ENCODE measurements around the gene MAPK9. TPM values are rescaled to one million over a fixed set of nuclear protein-coding genes. Genes with fewer than 3 reads are reported as not detected.

MAPK9 gene
- total and polyA plus RNA-seq, 9 of the 15 experiments (the other 6 are each of a cell fraction or from before 2014, with no cell fraction given): 4.8 to 58.0 (median 29.9) TPM

DNA sequence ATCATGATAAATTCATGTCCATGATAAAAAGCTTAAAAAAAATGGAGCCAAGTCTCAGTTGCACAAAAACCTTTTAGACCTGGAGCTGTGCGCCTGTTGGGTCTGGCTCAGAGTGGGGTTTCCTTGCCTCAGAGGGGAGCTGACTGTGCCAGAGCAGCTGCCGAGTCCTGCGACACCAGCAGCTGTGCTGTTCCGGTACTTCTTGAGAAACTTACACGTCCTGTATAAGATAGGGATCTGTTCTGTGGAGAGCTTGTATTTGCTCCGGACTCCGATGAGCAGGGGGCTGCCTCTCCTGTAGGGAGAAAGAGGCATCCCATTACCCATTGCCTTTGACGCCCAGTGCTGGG, 32.7 kb upstream of the MAPK9 start (continued):
- TF ChIP-seq, protein P1, sequence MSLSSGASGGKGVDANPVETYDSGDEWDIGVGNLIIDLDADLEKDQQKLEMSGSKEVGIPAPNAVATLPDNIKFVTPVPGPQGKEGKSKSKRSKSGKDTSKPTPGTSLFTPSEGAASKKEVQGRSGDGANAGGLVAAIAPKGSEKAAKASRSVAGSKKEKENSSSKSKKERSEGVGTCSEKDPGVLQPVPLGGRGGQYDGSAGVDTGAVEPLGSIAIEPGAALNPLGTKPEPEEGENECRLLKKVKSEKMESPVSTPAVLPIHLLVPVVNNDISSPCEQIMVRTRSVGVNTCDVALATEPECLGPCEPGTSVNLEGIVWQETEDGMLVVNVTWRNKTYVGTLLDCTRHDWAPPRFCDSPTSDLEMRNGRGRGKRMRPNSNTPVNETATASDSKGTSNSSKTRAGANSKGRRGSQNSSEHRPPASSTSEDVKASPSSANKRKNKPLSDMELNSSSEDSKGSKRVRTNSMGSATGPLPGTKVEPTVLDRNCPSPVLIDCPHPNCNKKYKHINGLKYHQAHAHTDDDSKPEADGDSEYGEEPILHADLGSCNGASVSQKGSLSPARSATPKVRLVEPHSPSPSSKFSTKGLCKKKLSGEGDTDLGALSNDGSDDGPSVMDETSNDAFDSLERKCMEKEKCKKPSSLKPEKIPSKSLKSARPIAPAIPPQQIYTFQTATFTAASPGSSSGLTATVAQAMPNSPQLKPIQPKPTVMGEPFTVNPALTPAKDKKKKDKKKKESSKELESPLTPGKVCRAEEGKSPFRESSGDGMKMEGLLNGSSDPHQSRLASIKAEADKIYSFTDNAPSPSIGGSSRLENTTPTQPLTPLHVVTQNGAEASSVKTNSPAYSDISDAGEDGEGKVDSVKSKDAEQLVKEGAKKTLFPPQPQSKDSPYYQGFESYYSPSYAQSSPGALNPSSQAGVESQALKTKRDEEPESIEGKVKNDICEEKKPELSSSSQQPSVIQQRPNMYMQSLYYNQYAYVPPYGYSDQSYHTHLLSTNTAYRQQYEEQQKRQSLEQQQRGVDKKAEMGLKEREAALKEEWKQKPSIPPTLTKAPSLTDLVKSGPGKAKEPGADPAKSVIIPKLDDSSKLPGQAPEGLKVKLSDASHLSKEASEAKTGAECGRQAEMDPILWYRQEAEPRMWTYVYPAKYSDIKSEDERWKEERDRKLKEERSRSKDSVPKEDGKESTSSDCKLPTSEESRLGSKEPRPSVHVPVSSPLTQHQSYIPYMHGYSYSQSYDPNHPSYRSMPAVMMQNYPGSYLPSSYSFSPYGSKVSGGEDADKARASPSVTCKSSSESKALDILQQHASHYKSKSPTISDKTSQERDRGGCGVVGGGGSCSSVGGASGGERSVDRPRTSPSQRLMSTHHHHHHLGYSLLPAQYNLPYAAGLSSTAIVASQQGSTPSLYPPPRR (CRISPR knock-in tag; IDR thresholded peaks at IDR 0.05; ENCODE audit: borderline replicate concordance): no peak
- TF ChIP-seq BRCA1 (IDR thresholded peaks at IDR 0.05) (no peak), BRCA1 (CRISPR knock-in tag; IDR thresholded peaks at IDR 0.05) (no peak)
- TF ChIP-seq, protein P2, sequence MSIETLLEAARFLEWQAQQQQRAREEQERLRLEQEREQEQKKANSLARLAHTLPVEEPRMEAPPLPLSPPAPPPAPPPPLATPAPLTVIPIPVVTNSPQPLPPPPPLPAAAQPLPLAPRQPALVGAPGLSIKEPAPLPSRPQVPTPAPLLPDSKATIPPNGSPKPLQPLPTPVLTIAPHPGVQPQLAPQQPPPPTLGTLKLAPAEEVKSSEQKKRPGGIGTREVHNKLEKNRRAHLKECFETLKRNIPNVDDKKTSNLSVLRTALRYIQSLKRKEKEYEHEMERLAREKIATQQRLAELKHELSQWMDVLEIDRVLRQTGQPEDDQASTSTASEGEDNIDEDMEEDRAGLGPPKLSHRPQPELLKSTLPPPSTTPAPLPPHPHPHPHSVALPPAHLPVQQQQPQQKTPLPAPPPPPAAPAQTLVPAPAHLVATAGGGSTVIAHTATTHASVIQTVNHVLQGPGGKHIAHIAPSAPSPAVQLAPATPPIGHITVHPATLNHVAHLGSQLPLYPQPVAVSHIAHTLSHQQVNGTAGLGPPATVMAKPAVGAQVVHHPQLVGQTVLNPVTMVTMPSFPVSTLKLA (conservative IDR thresholded peaks at IDR 0.05): no peak

All from K562 (cell line).